ENCODE measurements around the gene DHRS2. TPM values are rescaled to one million over a fixed set of nuclear protein-coding genes. Genes with fewer than 3 reads are reported as not detected.

DHRS2 gene
- total RNA-seq, 2 experiments from 2014 or later = not detected

- H3K4me1 ChIP-seq (ENCODE audit: insufficient read depth, low read length, poor library complexity, severe bottlenecking) = no peaks in the 10 kb centered on the region
- H2AFZ ChIP-seq (ENCODE audit: low read length) = no peak overlapping the region
- BruUV-seq (replicated peaks) = no TSS peak
- no peaks in the 10 kb centered on the region for H3K9me3 ChIP-seq (ENCODE audit: low read length)
- H3K4me3 ChIP-seq (ENCODE audit: low read depth, low read length, poor library complexity, severe bottlenecking) = no peak overlapping the region
- no peak overlapping the region for H3K4me2 ChIP-seq (ENCODE audit: low read length)
- no peak for DNase-seq (ENCODE audit: low spot score)
- no peak overlapping the region for H3K27ac ChIP-seq (ENCODE audit: low read depth, low read length, poor library complexity, severe bottlenecking)
- TF ChIP-seq EZH2phosphoT487 (IDR thresholded peaks at IDR 0.05; ENCODE audit: borderline replicate concordance, low read depth, low read length) (no peak), CTCF (conservative IDR thresholded peaks at IDR 0.05; ENCODE audit: low read length) (no peak)
- no peaks in the 10 kb centered on the region for H3K9me2 ChIP-seq (ENCODE audit: insufficient read depth, low read length)
- no peaks in the 10 kb centered on the region for H3K79me2 ChIP-seq (ENCODE audit: insufficient read depth, low read depth, low read length)
- no peaks in the 10 kb centered on the region for H4K20me1 ChIP-seq (ENCODE audit: insufficient read depth, low read length)
- intact Hi-C loops (cut with micrococcal nuclease; ENCODE audit: unreplicated experiment) = no loop called here
- CTCF ChIA-PET (ENCODE audit: unreplicated experiment) = no interaction called here
- POLR2A ChIA-PET = interaction anchor here (0.7 kb wide), 1 partner anchor 281 kb away, joined by 3 read pairs; no protein-coding TSS in a partner anchor
- H3K36me3 ChIP-seq (ENCODE audit: insufficient read depth, low read length) = no peaks in the 10 kb centered on the region
Observed at GRCh38 chr14:23615856-23616255, 20.3 kb upstream of the DHRS2 start.

GRCh38 chr14:23617539-23617938 lies 18.6 kb upstream of the DHRS2 start:
- Histone ChIP-seq H4K20me1 (ENCODE audit: insufficient read depth, low read length) (no peaks in the 10 kb centered on the region), H3K9me3 (ENCODE audit: low read length) (no peaks in the 10 kb centered on the region), H3K4me1 (ENCODE audit: insufficient read depth, low read length, poor library complexity, severe bottlenecking) (no peaks in the 10 kb centered on the region), H3K79me2 (ENCODE audit: insufficient read depth, low read depth, low read length) (no peaks in the 10 kb centered on the region), H3K36me3 (ENCODE audit: insufficient read depth, low read length) (no peaks in the 10 kb centered on the region), H3K4me2 (ENCODE audit: low read length) (no peak overlapping the region), H3K4me3 (ENCODE audit: low read depth, low read length, poor library complexity, severe bottlenecking) (no peak overlapping the region), H2AFZ (ENCODE audit: low read length) (no peak overlapping the region), H3K27ac (ENCODE audit: low read depth, low read length, poor library complexity, severe bottlenecking) (no peak overlapping the region), H3K9me2 (ENCODE audit: insufficient read depth, low read length) (no peaks in the 10 kb centered on the region)
- ChIA-PET POLR2A (no interaction called here), CTCF (ENCODE audit: unreplicated experiment) (no interaction called here)
- no peak for DNase-seq (ENCODE audit: low spot score)
- intact Hi-C loops (cut with micrococcal nuclease; ENCODE audit: unreplicated experiment) = no loop called here
- TF ChIP-seq EZH2phosphoT487 (IDR thresholded peaks at IDR 0.05; ENCODE audit: borderline replicate concordance, low read depth, low read length) (no peak), CTCF (conservative IDR thresholded peaks at IDR 0.05; ENCODE audit: low read length) (no peak)
- BruUV-seq (replicated peaks) = no TSS peak

- TF ChIP-seq CTCF (conservative IDR thresholded peaks at IDR 0.05; ENCODE audit: low read length) = no peak
- no peak for TF ChIP-seq EZH2phosphoT487 (IDR thresholded peaks at IDR 0.05; ENCODE audit: borderline replicate concordance, low read depth, low read length)
- Histone ChIP-seq H3K4me1 (ENCODE audit: insufficient read depth, low read length, poor library complexity, severe bottlenecking) (no peaks in the 10 kb centered on the region), H2AFZ (ENCODE audit: low read length) (no peak overlapping the region), H3K9me3 (ENCODE audit: low read length) (no peaks in the 10 kb centered on the region), H4K20me1 (ENCODE audit: insufficient read depth, low read length) (no peaks in the 10 kb centered on the region), H3K79me2 (ENCODE audit: insufficient read depth, low read depth, low read length) (no peaks in the 10 kb centered on the region), H3K9me2 (ENCODE audit: insufficient read depth, low read length) (no peaks in the 10 kb centered on the region), H3K4me2 (ENCODE audit: low read length) (no peak overlapping the region), H3K36me3 (ENCODE audit: insufficient read depth, low read length) (no peaks in the 10 kb centered on the region), H3K27ac (ENCODE audit: low read depth, low read length, poor library complexity, severe bottlenecking) (no peak overlapping the region), H3K4me3 (ENCODE audit: low read depth, low read length, poor library complexity, severe bottlenecking) (no peak overlapping the region)
- ChIA-PET CTCF (ENCODE audit: unreplicated experiment) (no interaction called here), POLR2A (no interaction called here)
- intact Hi-C loops (cut with micrococcal nuclease; ENCODE audit: unreplicated experiment) = no loop called here
- BruUV-seq (replicated peaks) = no TSS peak
- no peak for DNase-seq (ENCODE audit: low spot score)
Observed at GRCh38 chr14:23618415-23618988, 17.7 kb upstream of the DHRS2 start.

Measured in OCI-LY7 (cell line).